SK-N-SH treated with all-trans-retinoic acid at 6 μM for 48 hours (cell line): ENCODE measurements around the gene PBX1.

Source experiments
- ATAC-seq: fragments of 200-7000 bp; cut with Tn5 transposase; 3 replicates; pipeline ENCODE4 v1.9.1; 2020; ENCODE audit warnings: mild to moderate bottlenecking, moderate library complexity
- ARNTL ChIP-seq: fragments of 450-650 bp; formaldehyde crosslinking; IDR thresholded peaks from 2 replicates; pipeline ENCODE4 v1.5.0; 2020; ENCODE audit warnings: low read depth, mild to moderate bottlenecking, moderate library complexity, borderline replicate concordance
- BACH2 ChIP-seq: fragments of 250-450 bp; sonication (Bioruptor Pico); IDR thresholded peaks from 2 replicates; pipeline ENCODE4 v1.9.0; 2021; ENCODE audit warnings: mild to moderate bottlenecking, borderline replicate concordance
- CSDC2 ChIP-seq: fragments of 250-450 bp; sonication (Bioruptor Pico); IDR thresholded peaks from 2 replicates; pipeline ENCODE4 v1.5.0; 2020; ENCODE audit warnings: mild to moderate bottlenecking, moderate library complexity
- ESRRG ChIP-seq: fragments of 250-450 bp; sonication (Bioruptor Pico); IDR thresholded peaks from 2 replicates; pipeline ENCODE4 v1.6.1; 2021; ENCODE audit warnings: mild to moderate bottlenecking
- GLIS3 ChIP-seq: fragments of 250-450 bp; sonication (Bioruptor Pico); IDR thresholded peaks from 2 replicates; pipeline ENCODE4 v1.5.0; 2020; ENCODE audit warnings: mild to moderate bottlenecking, moderate library complexity
- ISL1 ChIP-seq: fragments of 250-450 bp; sonication (Bioruptor Pico); IDR thresholded peaks from 2 replicates; pipeline ENCODE4 v2.1.2; 2022; ENCODE audit warnings: mild to moderate bottlenecking, moderate library complexity
- OSR1 ChIP-seq: fragments of 250-450 bp; sonication (Bioruptor Pico); IDR thresholded peaks from 2 replicates; pipeline ENCODE4 v1.8.0; 2022; ENCODE audit warnings: moderate library complexity, mild to moderate bottlenecking, inconsistent platforms
- PPARA ChIP-seq: fragments of 250-450 bp; sonication (Bioruptor Pico); IDR thresholded peaks from 2 replicates; pipeline ENCODE4 v1.5.0; 2020; ENCODE audit warnings: mild to moderate bottlenecking, borderline replicate concordance
- RARB ChIP-seq: fragments of 250-450 bp; sonication (Bioruptor Pico); IDR thresholded peaks from 2 replicates; pipeline ENCODE4 v1.8.0; 2021; ENCODE audit warnings: mild to moderate bottlenecking, moderate library complexity
- SNAI2 ChIP-seq: fragments of 250-450 bp; sonication (Bioruptor Pico); IDR thresholded peaks from 2 replicates; pipeline ENCODE4 v1.5.0; 2020; ENCODE audit warnings: mild to moderate bottlenecking, moderate library complexity
- TCF4 ChIP-seq: fragments of 250-450 bp; sonication (Bioruptor Pico); IDR thresholded peaks from 2 replicates; pipeline ENCODE4 v1.8.0; 2021; ENCODE audit warnings: mild to moderate bottlenecking, moderate library complexity, borderline replicate concordance
- TOX ChIP-seq: fragments of 250-450 bp; sonication (Bioruptor Pico); IDR thresholded peaks from 2 replicates; pipeline ENCODE4 v1.8.0; 2021; ENCODE audit warnings: mild to moderate bottlenecking, moderate library complexity, borderline replicate concordance
- ZC3H10 ChIP-seq: fragments of 250-450 bp; sonication (Bioruptor Pico); IDR thresholded peaks from 2 replicates; pipeline ENCODE4 v1.5.1; 2021; ENCODE audit warnings: mild to moderate bottlenecking, moderate library complexity
- ZFP3 ChIP-seq: fragments of 250-450 bp; sonication (Bioruptor Pico); IDR thresholded peaks from 2 replicates; pipeline ENCODE4 v1.5.0; 2020; ENCODE audit warnings: mild to moderate bottlenecking, moderate library complexity
- ZNF565 ChIP-seq: fragments of 450-650 bp; formaldehyde crosslinking; conservative IDR thresholded peaks from 2 replicates; pipeline ENCODE4 v1.5.0; 2020; ENCODE audit warnings: low read depth, mild to moderate bottlenecking, moderate library complexity
- ZNF70 ChIP-seq: fragments of 450-650 bp; formaldehyde crosslinking; IDR thresholded peaks from 2 replicates; pipeline ENCODE4 v1.5.0; 2020; ENCODE audit warnings: mild to moderate bottlenecking, moderate library complexity
- TF ChIP-seq, protein P1 (sequence below): fragments of 250-450 bp; sonication (Bioruptor Pico); IDR thresholded peaks from 2 replicates; pipeline ENCODE4 v1.5.1; 2021; ENCODE audit warnings: mild to moderate bottlenecking, moderate library complexity
- TF ChIP-seq, protein P2 (sequence below): fragments of 250-450 bp; sonication (Bioruptor Pico); IDR thresholded peaks from 2 replicates; pipeline ENCODE4 v1.8.0; 2021; ENCODE audit warnings: low read depth, mild to moderate bottlenecking, moderate library complexity, borderline replicate concordance
- TF ChIP-seq, protein P3 (sequence below): fragments of 250-450 bp; sonication (Bioruptor Pico); IDR thresholded peaks from 2 replicates; pipeline ENCODE4 v1.5.0; 2020; ENCODE audit warnings: mild to moderate bottlenecking, moderate library complexity
- TF ChIP-seq, protein P4 (sequence below): fragments of 250-450 bp; sonication (Bioruptor Pico); IDR thresholded peaks from 2 replicates; pipeline ENCODE4 v1.5.1; 2020; ENCODE audit warnings: low read depth, mild to moderate bottlenecking, moderate library complexity

The PBX1 gene

DNA sequence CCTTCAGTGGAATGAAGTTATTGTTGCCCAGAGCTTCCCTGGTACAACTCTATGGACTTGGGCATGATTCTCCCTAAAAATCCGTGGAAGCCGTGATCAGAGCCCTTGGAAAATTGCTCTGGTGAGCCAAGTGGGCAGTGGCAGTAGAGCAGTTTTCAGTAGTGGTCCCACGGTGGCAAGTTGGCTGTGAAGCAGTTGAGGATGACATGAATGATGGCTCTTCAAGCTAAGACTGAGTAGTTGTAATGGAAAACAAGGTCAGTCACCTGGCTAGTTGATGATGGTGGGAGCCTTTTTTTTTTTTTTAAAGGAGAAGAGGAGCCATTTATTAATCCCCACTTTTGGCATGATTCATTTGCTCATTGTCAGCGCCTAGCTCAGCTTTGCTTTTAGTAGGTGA, 36.2 kb downstream of the PBX1 start (continued):
- TF ChIP-seq TOX (CRISPR knock-in tag) (no peak), OSR1 (CRISPR knock-in tag) (no peak), ARNTL (CRISPR knock-in tag) (no peak), RARB (CRISPR knock-in tag) (no peak)

DNA sequence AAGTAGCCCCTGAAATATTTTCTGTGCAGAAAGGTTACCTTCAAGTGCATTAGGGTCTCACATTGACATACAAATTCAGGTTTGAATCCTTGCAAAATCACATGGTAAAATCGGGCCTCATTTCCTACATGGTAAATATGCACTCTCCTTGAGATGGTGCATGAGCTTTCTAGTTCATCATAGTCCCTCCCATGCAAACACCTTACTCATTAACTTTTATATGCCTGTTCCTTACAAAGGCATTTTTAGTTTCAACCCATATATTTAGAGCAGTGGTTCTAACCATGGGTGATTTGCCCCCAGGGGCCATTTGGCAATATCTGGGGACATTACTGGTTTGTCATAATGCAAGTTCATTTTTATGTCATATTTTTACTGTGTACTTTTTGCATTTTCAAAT, 37.2 kb downstream of the PBX1 start:
- ATAC-seq, result no peak
- TF ChIP-seq, protein P1, sequence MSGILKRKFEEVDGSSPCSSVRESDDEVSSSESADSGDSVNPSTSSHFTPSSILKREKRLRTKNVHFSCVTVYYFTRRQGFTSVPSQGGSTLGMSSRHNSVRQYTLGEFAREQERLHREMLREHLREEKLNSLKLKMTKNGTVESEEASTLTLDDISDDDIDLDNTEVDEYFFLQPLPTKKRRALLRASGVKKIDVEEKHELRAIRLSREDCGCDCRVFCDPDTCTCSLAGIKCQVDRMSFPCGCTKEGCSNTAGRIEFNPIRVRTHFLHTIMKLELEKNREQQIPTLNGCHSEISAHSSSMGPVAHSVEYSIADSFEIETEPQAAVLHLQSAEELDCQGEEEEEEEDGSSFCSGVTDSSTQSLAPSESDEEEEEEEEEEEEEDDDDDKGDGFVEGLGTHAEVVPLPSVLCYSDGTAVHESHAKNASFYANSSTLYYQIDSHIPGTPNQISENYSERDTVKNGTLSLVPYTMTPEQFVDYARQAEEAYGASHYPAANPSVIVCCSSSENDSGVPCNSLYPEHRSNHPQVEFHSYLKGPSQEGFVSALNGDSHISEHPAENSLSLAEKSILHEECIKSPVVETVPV, result no peak
- no peak for TF ChIP-seq BACH2 (CRISPR knock-in tag)
- TF ChIP-seq, protein P2, sequence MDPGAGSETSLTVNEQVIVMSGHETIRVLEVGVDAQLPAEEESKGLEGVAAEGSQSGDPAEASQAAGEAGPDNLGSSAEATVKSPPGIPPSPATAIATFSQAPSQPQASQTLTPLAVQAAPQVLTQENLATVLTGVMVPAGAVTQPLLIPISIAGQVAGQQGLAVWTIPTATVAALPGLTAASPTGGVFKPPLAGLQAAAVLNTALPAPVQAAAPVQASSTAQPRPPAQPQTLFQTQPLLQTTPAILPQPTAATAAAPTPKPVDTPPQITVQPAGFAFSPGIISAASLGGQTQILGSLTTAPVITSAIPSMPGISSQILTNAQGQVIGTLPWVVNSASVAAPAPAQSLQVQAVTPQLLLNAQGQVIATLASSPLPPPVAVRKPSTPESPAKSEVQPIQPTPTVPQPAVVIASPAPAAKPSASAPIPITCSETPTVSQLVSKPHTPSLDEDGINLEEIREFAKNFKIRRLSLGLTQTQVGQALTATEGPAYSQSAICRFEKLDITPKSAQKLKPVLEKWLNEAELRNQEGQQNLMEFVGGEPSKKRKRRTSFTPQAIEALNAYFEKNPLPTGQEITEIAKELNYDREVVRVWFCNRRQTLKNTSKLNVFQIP, result no peak

DNA sequence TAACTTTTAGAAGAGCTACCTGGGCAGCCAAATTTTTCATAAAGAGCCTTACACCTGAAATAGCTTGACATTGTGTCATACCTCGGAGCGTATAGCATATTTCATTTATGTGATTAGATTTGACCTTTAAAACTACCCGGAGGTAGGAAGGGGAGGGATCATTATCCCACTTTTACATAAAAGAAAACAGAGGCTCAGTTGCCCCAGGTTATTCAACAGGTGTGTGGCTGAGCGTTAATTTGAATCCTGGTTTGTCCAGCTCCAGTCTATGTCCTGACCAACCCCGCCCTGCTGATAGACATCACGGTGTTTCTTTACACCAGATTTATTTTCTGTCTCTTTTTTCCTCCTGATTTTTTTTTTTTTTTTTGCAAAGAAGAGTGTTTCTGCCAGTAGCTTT, 39.7 kb downstream of the PBX1 start:
- TF ChIP-seq, protein P3, sequence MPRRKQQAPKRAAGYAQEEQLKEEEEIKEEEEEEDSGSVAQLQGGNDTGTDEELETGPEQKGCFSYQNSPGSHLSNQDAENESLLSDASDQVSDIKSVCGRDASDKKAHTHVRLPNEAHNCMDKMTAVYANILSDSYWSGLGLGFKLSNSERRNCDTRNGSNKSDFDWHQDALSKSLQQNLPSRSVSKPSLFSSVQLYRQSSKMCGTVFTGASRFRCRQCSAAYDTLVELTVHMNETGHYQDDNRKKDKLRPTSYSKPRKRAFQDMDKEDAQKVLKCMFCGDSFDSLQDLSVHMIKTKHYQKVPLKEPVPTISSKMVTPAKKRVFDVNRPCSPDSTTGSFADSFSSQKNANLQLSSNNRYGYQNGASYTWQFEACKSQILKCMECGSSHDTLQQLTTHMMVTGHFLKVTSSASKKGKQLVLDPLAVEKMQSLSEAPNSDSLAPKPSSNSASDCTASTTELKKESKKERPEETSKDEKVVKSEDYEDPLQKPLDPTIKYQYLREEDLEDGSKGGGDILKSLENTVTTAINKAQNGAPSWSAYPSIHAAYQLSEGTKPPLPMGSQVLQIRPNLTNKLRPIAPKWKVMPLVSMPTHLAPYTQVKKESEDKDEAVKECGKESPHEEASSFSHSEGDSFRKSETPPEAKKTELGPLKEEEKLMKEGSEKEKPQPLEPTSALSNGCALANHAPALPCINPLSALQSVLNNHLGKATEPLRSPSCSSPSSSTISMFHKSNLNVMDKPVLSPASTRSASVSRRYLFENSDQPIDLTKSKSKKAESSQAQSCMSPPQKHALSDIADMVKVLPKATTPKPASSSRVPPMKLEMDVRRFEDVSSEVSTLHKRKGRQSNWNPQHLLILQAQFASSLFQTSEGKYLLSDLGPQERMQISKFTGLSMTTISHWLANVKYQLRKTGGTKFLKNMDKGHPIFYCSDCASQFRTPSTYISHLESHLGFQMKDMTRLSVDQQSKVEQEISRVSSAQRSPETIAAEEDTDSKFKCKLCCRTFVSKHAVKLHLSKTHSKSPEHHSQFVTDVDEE, result no peak
- no peak for TF ChIP-seq GLIS3
- TF ChIP-seq RARB (CRISPR knock-in tag), result no peak
- TF ChIP-seq ISL1 (CRISPR knock-in tag), result no peak
- TF ChIP-seq, protein P4, sequence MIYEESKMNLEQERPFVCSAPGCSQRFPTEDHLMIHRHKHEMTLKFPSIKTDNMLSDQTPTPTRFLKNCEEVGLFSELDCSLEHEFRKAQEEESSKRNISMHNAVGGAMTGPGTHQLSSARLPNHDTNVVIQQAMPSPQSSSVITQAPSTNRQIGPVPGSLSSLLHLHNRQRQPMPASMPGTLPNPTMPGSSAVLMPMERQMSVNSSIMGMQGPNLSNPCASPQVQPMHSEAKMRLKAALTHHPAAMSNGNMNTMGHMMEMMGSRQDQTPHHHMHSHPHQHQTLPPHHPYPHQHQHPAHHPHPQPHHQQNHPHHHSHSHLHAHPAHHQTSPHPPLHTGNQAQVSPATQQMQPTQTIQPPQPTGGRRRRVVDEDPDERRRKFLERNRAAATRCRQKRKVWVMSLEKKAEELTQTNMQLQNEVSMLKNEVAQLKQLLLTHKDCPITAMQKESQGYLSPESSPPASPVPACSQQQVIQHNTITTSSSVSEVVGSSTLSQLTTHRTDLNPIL (CRISPR knock-in tag), result no peak
- no peak for TF ChIP-seq ZNF70
- TF ChIP-seq ZNF565 (CRISPR knock-in tag), result no peak
- TF ChIP-seq, protein P1, result no peak
- TF ChIP-seq ARNTL (CRISPR knock-in tag), result no peak
- TF ChIP-seq ZC3H10 (CRISPR knock-in tag), result no peak
- TF ChIP-seq TOX (CRISPR knock-in tag), result no peak
- ATAC-seq, result no peak

DNA sequence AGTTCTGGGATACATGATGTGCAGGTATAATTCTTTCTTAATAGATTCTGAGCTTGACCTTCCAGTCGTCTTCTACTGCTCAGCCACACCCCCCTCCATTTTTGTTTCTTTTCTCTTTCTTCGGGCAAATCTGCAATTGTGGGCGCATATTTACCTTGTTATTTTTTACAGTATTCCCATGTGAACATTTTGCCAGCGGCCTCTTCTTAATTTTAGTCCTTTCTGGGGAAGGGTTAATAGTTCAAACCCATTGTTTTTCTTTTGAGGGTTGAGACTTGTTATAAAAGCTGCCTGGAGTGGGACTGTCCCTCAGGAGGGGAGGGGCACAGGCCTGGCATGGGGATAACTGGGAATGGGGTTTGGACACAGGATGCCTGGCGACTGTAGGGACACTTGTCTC, 40.3 kb downstream of the PBX1 start:
- ATAC-seq, result no peak
- TF ChIP-seq ZFP3 (CRISPR knock-in tag) (no peak), TOX (CRISPR knock-in tag) (no peak), ARNTL (CRISPR knock-in tag) (no peak), TCF4 (no peak), ESRRG (CRISPR knock-in tag) (no peak), BACH2 (CRISPR knock-in tag) (no peak), GLIS3 (no peak), PPARA (CRISPR knock-in tag) (no peak), OSR1 (CRISPR knock-in tag) (no peak), ZC3H10 (CRISPR knock-in tag) (no peak), ZNF565 (CRISPR knock-in tag) (no peak), CSDC2 (no peak), RARB (CRISPR knock-in tag) (no peak), SNAI2 (no peak)
- TF ChIP-seq, protein P2, result no peak
- TF ChIP-seq, protein P1, result no peak
- TF ChIP-seq, protein P4 (CRISPR knock-in tag), result no peak
